Body of pancreas (tissue), 4 donors: ENCODE results near the gene CDK17.

Experiments used
- POLR2A ChIP-seq, 3 donors: fragments of 450-650 bp; IDR thresholded peaks; one replicate each; pipeline ENCODE4 v1.6.1; 2016; ENCODE audit warnings: antibody characterized with exemption in 3 of 3, mild to moderate bottlenecking in 2 of 3
- TF ChIP-seq, protein P1 (sequence below), 7 experiments: fragments of 450-650 bp in 4 of 7; fragments of 200-600 bp in 3 of 7; sonication (generic) in 3 of 7; IDR thresholded peaks; one replicate each; pipeline ENCODE4 v1.5.1; 2016 to 2019; ENCODE audit warnings: antibody characterized with exemption in 7 of 7

DNA sequence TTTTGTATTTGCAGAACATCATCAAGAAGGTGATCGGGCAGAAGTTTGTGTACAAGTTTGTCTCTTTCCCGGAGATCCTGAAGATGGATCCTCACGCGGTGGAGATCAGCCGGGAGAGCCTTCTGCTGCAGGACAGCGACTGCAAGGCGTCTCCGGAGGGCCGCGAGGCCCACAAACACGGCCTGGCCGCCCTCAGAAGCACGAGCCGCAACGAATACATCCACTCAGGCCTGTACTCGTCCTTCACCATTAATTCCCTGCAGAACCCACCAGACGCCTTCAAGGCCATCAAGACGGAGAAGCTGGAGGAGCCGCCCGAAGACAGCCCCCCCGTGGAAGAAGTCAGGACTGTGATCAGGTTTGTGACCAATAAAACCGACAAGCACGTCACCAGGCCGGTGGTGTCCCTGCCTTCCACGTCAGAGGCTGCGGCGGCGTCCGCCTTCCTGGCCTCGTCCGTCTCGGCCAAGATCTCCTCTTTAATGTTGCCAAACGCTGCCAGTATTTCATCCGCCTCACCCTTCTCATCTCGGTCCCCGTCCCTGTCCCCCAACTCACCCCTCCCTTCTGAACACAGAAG, 153.2 kb downstream of the CDK17 start:
- TF ChIP-seq, protein P1, sequence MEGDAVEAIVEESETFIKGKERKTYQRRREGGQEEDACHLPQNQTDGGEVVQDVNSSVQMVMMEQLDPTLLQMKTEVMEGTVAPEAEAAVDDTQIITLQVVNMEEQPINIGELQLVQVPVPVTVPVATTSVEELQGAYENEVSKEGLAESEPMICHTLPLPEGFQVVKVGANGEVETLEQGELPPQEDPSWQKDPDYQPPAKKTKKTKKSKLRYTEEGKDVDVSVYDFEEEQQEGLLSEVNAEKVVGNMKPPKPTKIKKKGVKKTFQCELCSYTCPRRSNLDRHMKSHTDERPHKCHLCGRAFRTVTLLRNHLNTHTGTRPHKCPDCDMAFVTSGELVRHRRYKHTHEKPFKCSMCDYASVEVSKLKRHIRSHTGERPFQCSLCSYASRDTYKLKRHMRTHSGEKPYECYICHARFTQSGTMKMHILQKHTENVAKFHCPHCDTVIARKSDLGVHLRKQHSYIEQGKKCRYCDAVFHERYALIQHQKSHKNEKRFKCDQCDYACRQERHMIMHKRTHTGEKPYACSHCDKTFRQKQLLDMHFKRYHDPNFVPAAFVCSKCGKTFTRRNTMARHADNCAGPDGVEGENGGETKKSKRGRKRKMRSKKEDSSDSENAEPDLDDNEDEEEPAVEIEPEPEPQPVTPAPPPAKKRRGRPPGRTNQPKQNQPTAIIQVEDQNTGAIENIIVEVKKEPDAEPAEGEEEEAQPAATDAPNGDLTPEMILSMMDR (IDR thresholded peaks at IDR 0.05): no peak
- TF ChIP-seq POLR2A (IDR thresholded peaks at IDR 0.05): no peak
